ENCODE data around the gene FOXJ1. TPM values are rescaled to one million over a fixed set of nuclear protein-coding genes. Genes with fewer than 3 reads are reported as not detected.

FOXJ1 gene
- total RNA-seq, 2 donors from 2014 or later, result 17.8 to 23.6 TPM

DNA sequence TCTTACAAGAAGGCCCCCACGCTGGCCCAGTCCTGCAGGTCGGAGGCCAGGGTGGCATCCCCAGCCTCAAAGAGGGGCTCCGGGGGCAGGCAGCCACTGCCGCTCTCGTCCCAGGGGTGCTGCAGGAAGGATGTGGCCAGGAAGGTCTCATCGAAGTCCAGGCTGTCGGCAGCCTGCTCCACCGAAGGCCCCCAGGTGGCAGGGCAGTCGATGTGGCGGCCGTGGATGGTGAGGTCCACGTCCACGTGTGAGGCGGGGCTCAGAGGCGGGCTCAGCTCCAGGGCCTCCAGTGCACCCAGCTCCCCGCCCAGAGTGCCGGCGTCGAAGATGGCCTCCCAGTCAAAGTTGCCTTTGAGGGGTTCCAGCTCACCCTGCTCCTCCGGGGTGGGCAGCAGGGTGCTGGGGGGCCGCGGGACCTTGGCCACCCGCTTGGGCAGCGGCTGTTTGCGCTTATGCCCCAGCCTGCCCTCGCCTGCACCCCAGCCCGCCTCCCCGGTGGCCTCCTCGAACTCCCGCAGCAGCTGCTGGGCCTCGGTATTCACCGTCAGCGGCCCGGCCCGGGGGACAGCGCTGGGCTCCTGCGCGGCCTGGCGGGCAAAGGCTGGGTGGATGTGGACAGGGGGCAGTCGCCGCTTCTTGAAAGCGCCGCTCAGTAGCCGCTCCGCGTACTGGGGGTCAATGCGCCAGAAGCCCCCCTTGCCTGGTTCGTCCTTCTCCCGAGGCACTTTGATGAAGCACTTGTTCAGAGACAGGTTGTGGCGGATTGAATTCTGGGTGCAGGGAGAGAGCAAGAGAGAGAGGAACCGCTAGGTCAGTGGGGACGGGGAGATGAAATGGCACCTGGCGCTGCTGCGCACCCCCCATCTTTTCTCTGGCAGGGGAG lies 3.5 kb downstream of the FOXJ1 start:
- Histone ChIP-seq H3K27ac (ENCODE audit: low read depth, low read length) (peak overlapping the region; percentile 85), H3K4me3 (ENCODE audit: low read length) (peak overlapping the region; percentile 70), H3K9me3 (ENCODE audit: control insufficient read depth, low read length) (no peaks in the 10 kb centered on the region), H3K4me1 (ENCODE audit: control insufficient read depth, insufficient read depth, low read length) (peaks cover 32% of the 10 kb centered on the region), H3K36me3 (ENCODE audit: control insufficient read depth, insufficient read depth, low read length) (no peaks in the 10 kb centered on the region), H3K27me3 (ENCODE audit: control insufficient read depth, insufficient read depth, low read length, poor library complexity, severe bottlenecking) (peaks cover 82% of the 10 kb centered on the region), H3K9ac (ENCODE audit: extremely low read depth, low read length, poor library complexity, severe bottlenecking) (peak overlapping the region; percentile 6)
- Mint-ChIP-seq H3K4me1 (peaks cover 49% of the 10 kb centered on the region), H3K36me3 (ENCODE audit: low read depth) (peaks cover 8% of the 10 kb centered on the region), H3K27me3 (ENCODE audit: insufficient read depth) (peaks cover 88% of the 10 kb centered on the region), H3K27ac (peak overlapping the region; percentile 55), H3K9me3 (no peaks in the 10 kb centered on the region), H3K4me3 (peak overlapping the region; percentile 82)
- TF ChIP-seq, protein P1, sequence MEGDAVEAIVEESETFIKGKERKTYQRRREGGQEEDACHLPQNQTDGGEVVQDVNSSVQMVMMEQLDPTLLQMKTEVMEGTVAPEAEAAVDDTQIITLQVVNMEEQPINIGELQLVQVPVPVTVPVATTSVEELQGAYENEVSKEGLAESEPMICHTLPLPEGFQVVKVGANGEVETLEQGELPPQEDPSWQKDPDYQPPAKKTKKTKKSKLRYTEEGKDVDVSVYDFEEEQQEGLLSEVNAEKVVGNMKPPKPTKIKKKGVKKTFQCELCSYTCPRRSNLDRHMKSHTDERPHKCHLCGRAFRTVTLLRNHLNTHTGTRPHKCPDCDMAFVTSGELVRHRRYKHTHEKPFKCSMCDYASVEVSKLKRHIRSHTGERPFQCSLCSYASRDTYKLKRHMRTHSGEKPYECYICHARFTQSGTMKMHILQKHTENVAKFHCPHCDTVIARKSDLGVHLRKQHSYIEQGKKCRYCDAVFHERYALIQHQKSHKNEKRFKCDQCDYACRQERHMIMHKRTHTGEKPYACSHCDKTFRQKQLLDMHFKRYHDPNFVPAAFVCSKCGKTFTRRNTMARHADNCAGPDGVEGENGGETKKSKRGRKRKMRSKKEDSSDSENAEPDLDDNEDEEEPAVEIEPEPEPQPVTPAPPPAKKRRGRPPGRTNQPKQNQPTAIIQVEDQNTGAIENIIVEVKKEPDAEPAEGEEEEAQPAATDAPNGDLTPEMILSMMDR (conservative IDR thresholded peaks at IDR 0.05), result no peak
- DNase-seq, result peak; percentile 80
- 25 to 26% methylated on average over 20 to 54 of the region's 54 CpGs for WGBS, 2 experiments (ENCODE audit: insufficient coverage in 1 of 2, insufficient read length in 1 of 2)

DNA sequence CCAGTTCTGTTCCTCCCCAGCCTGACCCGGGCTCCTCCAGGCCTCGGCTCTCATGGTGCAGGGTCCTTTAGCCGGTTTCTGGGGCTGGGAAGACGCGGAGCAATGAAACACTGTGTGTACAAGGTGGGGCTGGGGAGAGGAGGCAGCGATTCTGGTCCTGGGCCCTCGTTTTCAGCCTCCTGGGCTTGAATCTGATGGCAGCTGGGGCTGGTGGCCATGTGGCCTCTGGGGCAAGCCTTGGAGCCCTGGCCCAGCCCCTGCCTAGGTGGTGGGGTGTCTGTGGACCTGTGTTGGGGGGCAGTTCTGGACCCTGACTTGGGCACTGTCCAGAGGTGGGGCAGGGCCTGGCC lies 4.1 kb downstream of the FOXJ1 start:
- TF ChIP-seq, protein P1 (conservative IDR thresholded peaks at IDR 0.05), result no peak
- Mint-ChIP-seq H3K4me3 (peak overlapping the region; percentile 45), H3K27me3 (ENCODE audit: insufficient read depth) (peaks cover 84% of the 10 kb centered on the region), H3K9me3 (no peaks in the 10 kb centered on the region), H3K36me3 (ENCODE audit: low read depth) (peaks cover 8% of the 10 kb centered on the region), H3K4me1 (peaks cover 46% of the 10 kb centered on the region), H3K27ac (peak overlapping the region; percentile 42)
- H3K9ac ChIP-seq (ENCODE audit: extremely low read depth, low read length, poor library complexity, severe bottlenecking), result no peak overlapping the region
- no peak overlapping the region for H3K4me3 ChIP-seq (ENCODE audit: low read length)
- peaks cover 76% of the 10 kb centered on the region for H3K27me3 ChIP-seq (ENCODE audit: control insufficient read depth, insufficient read depth, low read length, poor library complexity, severe bottlenecking)
- no peak for DNase-seq
- no peak overlapping the region for H3K27ac ChIP-seq (ENCODE audit: low read depth, low read length)
- H3K36me3 ChIP-seq (ENCODE audit: control insufficient read depth, insufficient read depth, low read length), result no peaks in the 10 kb centered on the region
- H3K4me1 ChIP-seq (ENCODE audit: control insufficient read depth, insufficient read depth, low read length), result peaks cover 31% of the 10 kb centered on the region
- 14% methylated on average over 7 of the region's 7 CpGs; no CpG with 5 or more reads in 1 of the 2 experiments for WGBS, 2 experiments (ENCODE audit: insufficient coverage in 1 of 2, insufficient read length in 1 of 2)
- H3K9me3 ChIP-seq (ENCODE audit: control insufficient read depth, low read length), result no peaks in the 10 kb centered on the region

DNA sequence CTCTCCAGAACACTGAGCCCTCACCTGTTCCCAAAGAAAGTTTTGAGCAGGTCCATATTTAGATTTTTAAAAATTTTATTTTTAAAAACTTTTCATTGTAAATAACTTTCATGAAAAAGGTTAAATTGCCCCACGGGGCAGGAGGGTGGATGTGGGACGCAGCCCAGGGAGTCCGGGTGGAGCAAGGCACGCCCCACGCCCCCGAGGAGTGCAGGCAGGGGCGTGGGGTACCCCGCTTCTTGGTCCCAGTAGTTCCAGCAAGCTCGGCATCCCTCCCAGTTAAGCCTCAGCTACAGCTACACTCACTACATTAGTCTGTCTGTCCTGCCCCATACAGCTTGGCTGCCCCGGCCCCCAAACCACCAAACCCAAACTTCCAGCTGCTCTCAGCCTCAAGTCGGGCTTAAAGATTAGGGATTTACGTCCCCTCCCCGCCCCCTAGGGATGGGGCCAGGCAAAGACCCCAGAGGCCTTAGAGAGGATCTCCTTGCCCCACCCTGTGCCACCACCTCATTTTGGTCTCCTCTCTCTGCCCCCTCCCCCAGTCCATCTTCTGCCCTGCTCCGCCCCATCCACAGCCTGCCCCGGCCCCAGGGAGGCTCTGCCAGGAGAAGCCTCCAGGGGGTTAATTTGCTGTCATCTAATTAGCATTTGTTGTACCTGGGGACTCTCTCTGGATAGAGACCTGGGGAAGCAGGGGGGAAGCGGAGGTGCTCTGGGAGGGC lies 4.6 kb downstream of the FOXJ1 start:
- Mint-ChIP-seq H3K27me3 (ENCODE audit: insufficient read depth) (peaks cover 81% of the 10 kb centered on the region), H3K4me3 (peak overlapping the region; percentile 45), H3K36me3 (ENCODE audit: low read depth) (peaks cover 8% of the 10 kb centered on the region), H3K27ac (peak overlapping the region; percentile 42), H3K9me3 (no peaks in the 10 kb centered on the region), H3K4me1 (peaks cover 46% of the 10 kb centered on the region)
- no peak overlapping the region for H3K9ac ChIP-seq (ENCODE audit: extremely low read depth, low read length, poor library complexity, severe bottlenecking)
- H3K27me3 ChIP-seq (ENCODE audit: control insufficient read depth, insufficient read depth, low read length, poor library complexity, severe bottlenecking), result peaks cover 70% of the 10 kb centered on the region
- peak; percentile 88 for DNase-seq
- H3K4me1 ChIP-seq (ENCODE audit: control insufficient read depth, insufficient read depth, low read length), result peaks cover 36% of the 10 kb centered on the region
- H3K27ac ChIP-seq (ENCODE audit: low read depth, low read length), result no peak overlapping the region
- H3K4me3 ChIP-seq (ENCODE audit: low read length), result no peak overlapping the region
- H3K36me3 ChIP-seq (ENCODE audit: control insufficient read depth, insufficient read depth, low read length), result no peaks in the 10 kb centered on the region
- WGBS, 2 experiments (ENCODE audit: insufficient coverage in 1 of 2, insufficient read length in 1 of 2), result 30 to 43% methylated on average over 3 to 16 of the region's 16 CpGs
- no peaks in the 10 kb centered on the region for H3K9me3 ChIP-seq (ENCODE audit: control insufficient read depth, low read length)
- TF ChIP-seq, protein P1 (conservative IDR thresholded peaks at IDR 0.05), result peak; percentile 38
